ENCODE results near the gene TNFRSF8. TPM values are rescaled to one million over a fixed set of nuclear protein-coding genes. Genes with fewer than 3 reads are reported as not detected.

The TNFRSF8 gene
- total RNA-seq, 2 donors from 2014 or later: 0.16 to 0.47 TPM

GRCh38 chr1:12111741-12112140 lies 48.6 kb downstream of the TNFRSF8 start:
- intact Hi-C loops (cut with DNase I): no loop called here
- Histone ChIP-seq H3K4me3 (no peak overlapping the region), H3K9me3 (no peaks in the 10 kb centered on the region), H3K4me1 (no peaks in the 10 kb centered on the region), H3K9ac (ENCODE audit: low read depth in 2 of 2, low read length in 2 of 2) (no peak overlapping the region), H3K27ac (no peak overlapping the region), H3K36me3 (no peaks in the 10 kb centered on the region), H3K27me3 (no peaks in the 10 kb centered on the region)
- no peak for TF ChIP-seq CTCF (IDR thresholded peaks at IDR 0.05)
- DNase-seq: no peak

GRCh38 chr1:12112711-12113161 lies 49.6 kb downstream of the TNFRSF8 start:
- no peaks in the 10 kb centered on the region for H3K9me3 ChIP-seq
- no peaks in the 10 kb centered on the region for H3K4me1 ChIP-seq
- H3K36me3 ChIP-seq: no peaks in the 10 kb centered on the region
- TF ChIP-seq CTCF (IDR thresholded peaks at IDR 0.05): no peak
- no peaks in the 10 kb centered on the region for H3K27me3 ChIP-seq
- intact Hi-C loops (cut with DNase I): no loop called here
- no peak overlapping the region for H3K9ac ChIP-seq (ENCODE audit: low read depth in 2 of 2, low read length in 2 of 2)
- no peak overlapping the region for H3K27ac ChIP-seq
- no peak for DNase-seq
- H3K4me3 ChIP-seq: no peak overlapping the region

GRCh38 chr1:12113433-12114339 lies 50.6 kb downstream of the TNFRSF8 start:
- DNase-seq: no peak
- intact Hi-C loops (cut with DNase I): no loop called here
- no peaks in the 10 kb centered on the region for H3K36me3 ChIP-seq
- no peak overlapping the region for H3K9ac ChIP-seq (ENCODE audit: low read depth in 2 of 2, low read length in 2 of 2)
- no peaks in the 10 kb centered on the region for H3K4me1 ChIP-seq
- no peak for TF ChIP-seq CTCF (IDR thresholded peaks at IDR 0.05)
- no peak overlapping the region for H3K4me3 ChIP-seq
- H3K27ac ChIP-seq: no peak overlapping the region
- no peaks in the 10 kb centered on the region for H3K27me3 ChIP-seq
- no peaks in the 10 kb centered on the region for H3K9me3 ChIP-seq

GRCh38 chr1:12114340-12114683 lies 51.2 kb downstream of the TNFRSF8 start:
- DNase-seq: no peak
- no peak overlapping the region for H3K9ac ChIP-seq (ENCODE audit: low read depth in 2 of 2, low read length in 2 of 2)
- no peaks in the 10 kb centered on the region for H3K4me1 ChIP-seq

GRCh38 chr1:12114916-12115315 lies 51.8 kb downstream of the TNFRSF8 start:
- Histone ChIP-seq H3K9ac (ENCODE audit: low read depth in 2 of 2, low read length in 2 of 2) (no peak overlapping the region), H3K9me3 (no peaks in the 10 kb centered on the region), H3K36me3 (no peaks in the 10 kb centered on the region), H3K4me3 (no peak overlapping the region), H3K27me3 (no peaks in the 10 kb centered on the region), H3K4me1 (no peaks in the 10 kb centered on the region), H3K27ac (no peak overlapping the region)
- no peak for DNase-seq
- no peak for TF ChIP-seq CTCF (IDR thresholded peaks at IDR 0.05)
- intact Hi-C loops (cut with DNase I): no loop called here

More at GRCh38 chr1:12114340-12114683, 51.2 kb downstream of the TNFRSF8 start:
- Histone ChIP-seq H3K36me3 (no peaks in the 10 kb centered on the region), H3K9me3 (no peaks in the 10 kb centered on the region), H3K27me3 (no peaks in the 10 kb centered on the region), H3K27ac (no peak overlapping the region), H3K4me3 (no peak overlapping the region)
- intact Hi-C loops (cut with DNase I): no loop called here
- TF ChIP-seq CTCF (IDR thresholded peaks at IDR 0.05): no peak
